ENCODE measurements around the gene CLCNKB.
"Not testable (repeated sequence)": the region's sequence is repeated elsewhere in the genome, so short reads cannot be mapped to it uniquely, and the experiment has no call there.

The CLCNKB gene

DNA sequence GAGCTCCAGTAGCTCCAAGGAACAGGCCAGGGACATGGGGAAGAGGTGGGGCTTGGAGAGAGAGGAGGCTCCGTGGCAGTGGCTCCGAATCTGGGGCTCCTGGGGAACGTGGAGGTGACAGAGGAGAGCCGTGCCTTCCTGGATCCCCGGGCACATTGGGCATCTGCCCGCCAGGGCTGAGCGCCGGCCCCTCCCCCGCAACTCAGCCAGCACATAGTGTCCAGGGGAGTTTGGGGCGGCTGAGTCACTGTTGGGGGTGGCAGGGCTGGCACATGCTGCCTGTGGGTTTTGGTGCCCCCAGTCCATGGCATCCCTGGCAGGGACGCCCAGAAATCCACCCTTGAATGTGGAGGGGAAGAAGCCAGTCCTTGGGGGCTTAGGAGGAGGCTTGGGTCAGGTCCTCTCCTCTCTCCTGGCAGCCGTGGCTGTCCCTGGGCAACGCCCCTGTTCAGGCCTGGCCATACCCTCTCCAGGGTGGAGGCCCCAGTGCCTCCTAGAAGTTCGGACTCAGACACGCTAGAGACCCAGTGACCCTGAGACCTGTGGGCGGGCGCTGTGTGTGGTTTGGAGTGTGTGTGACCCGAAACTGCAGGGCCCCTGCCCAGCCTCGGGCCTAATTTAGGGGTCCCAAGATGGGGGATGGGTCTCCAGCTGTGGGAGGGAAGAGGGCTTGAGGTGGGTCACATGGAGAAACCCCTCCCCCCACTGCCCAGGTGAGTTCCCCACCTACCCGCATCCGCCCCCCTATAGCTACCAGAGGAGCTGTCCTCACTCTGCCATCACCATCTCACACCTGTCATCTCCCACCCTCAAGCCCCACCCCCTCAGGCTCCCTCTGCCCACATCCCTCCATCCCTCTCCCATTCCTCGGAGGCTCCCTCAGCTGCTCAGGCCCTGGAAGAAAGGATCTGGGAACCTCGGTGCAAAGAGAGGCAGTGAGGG is 27.4 kb upstream of the CLCNKB start:
- DNase-seq: no peak

DNA sequence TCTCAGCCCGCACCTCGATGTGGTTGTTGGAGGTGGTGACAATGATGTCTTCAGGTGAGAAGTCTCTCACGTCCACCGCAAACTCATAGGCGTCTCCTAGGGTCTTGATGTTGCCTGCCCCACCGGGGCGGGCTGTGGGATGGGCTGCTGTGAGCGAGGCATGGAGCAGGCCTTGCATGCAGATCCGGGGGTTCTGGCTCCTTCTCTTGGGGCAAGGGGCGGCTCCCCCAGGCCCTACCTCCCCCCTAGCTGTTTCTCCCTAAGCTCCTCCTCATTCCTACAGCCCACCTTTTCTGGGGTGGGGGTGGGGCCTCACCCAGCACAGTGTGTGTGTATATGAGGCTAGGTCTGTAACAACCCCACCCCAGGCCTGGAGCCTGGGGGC is 26.5 kb upstream of the CLCNKB start:
- no peak for DNase-seq

DNA sequence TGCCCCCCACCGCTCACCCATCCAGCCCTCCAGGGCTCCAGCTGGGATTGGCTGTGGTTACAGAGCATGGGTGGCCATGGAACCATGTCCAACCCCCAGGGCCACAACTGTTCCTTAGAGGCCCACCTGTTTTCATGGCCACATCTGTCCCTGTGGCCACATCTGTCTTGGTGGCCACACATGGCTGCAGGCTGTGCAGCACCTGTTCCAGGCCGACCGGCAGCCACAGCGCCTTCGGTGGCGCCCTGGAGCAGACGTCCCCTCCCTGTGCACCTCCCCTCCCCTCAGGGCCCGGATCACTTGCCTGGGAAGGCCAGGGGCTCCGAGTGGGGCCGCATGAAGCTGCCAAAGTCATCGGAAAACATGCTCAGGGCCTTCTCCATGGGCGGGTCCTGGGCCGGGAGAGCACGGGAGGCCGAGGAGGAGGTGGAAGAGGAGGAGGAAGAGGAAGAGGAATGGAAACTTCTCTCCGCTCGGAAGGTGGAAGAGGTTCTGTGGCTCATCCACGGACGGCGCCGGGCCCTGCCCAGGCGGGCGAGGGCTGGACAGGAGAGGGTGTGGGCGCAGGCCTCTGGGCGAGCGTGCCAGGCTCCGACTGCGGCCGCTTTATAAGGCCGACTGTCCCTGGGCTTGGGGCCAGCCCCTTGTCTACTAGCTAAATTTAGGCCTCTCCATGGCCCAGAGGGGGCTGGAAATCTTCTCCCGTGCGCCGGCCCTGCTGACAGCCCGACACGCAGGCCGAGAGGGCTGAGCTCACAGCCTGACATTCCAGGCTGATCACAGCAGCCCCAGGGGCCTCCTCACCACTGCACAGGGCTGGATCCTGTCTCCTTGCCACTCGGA is 25.9 kb upstream of the CLCNKB start, which contains the start of gene HSPB7:
HSPB7 (minus strand) TSS at position 583 of the 843 bp plus-strand sequence; CDS start at position 503, 80 bp downstream.
- no peak for DNase-seq

DNA sequence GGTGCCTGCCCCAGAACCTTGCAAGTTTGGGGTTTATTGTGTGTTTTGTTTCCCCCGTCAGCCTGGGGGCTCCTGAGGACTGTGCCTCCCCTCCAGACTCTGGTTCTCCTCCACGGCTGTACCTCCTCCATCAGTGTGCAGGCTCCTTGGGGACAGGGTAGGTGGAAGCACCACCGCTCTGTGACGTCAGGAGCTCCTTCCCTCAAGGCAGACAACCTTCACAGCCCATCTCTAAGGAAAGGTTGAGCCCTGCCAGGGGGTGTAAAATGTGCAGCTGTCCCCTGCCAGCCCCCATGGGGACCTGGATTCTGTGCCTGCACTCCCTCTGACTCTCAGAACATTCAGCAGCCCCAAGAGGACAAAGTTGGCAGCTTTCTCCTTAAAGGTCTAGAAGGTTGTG is 25.3 kb upstream of the CLCNKB start:
- no peak for DNase-seq

DNA sequence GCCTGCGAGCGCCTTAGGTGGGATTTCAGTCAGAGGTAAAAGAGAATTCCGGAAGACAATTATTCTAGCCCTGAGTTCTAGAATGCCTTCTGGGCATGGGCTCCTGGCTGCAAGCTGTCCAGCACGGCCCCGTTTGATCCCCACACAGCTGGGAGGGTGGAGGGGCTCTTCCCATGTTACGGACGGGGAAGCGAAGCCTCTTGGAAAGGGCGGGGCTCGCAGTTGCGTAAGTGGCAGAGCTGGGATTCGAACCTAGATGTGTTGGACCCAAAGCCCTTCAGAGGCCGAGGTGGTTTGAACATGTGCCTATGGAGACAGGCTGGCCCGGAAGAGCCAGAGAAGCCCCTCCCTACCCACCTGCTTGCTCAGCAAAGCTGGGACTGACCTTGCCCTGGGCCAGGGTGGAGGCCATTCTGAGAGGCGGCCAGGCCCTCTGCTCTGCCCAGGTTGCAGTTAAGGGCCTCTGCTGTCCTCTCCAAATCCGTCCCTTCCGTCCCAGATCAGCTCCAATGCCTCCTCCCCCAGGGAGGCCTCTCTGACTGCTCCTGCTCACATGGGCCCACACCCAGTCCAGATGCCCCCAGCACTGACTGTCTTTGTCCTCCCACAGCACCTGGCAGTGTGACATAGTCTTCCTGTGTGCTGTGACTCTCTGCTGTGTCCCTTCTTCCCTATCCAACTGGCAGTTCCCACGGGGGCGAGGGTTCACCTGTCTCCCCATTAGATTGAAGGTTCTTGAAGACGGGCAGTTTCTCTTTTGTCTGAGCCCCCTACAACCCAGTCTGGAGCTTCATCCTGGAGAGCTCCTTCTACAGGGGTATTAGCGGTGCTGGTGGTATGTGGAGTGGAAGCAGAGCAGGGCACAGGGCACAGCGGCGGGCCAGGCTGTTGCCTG is 24.6 kb upstream of the CLCNKB start:
- no peak for DNase-seq

DNA sequence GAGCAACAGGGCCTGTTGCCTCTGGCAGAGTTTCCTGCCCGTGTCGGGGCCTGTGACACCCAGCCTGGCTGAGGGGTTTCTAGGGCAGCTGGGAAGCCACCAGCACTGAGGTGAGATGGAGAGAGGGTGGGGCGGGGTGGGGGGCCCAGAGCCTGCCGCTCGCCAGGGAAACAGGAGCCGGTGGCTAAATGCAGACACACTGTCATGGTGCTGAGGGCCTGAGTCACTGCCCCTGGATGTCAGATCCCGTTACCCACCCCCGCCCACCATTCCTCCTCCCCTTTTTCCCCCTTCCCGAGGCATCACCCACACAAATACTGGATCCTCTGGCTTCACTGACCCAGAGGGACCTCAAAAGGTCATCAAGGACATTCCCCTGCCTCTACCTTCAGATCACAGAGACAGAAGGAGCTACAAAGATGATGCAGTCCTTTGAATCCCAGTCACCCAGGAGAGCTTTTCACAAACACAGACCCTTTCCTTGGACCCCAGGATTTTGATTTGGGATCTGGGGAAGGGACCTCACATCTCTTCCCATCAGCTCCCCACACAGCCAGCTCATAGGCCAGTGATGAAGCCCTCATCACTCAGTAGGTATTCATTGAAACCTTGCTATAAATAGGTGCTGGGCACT is 23.8 kb upstream of the CLCNKB start:
- no peak for DNase-seq

DNA sequence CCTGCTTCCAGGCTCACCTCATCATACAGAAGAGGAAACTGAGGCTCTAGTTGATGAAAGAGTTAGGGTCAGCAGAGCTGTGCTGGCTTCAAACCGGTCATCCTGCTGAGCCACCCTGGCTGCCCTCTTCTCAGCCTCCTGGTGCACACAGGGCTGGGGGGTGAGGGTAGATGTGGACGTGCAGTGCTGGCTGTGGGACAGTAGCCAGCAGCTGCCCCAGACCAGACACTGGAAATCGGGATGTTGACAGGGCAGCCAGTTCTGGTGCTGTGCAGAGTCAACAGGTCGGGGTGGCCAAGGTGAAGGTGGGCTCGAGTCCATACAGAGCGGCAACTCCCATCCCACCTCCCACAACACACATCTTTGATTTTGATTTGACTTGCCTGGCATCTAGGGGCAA is 23.3 kb upstream of the CLCNKB start:
- no peak for DNase-seq

DNA sequence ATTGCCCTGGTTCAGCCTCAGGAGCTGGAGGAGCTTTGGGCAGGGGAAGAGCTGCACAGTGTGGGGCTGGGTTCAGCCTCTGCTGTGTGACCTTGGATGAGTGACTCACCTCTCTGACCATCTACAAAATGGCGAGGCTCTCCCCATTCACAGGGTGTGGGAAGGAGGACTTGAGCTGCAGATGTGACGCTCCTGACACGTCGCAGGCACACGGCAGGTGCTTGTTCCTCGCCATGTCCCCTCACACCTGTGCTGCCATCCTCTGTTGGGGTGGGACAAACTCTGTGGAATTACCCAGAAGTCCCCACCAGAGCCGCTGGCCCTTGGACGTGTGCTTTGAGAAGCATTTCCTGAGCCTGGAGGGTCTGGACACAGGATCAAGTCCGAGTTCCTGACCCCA is 22.7 kb upstream of the CLCNKB start:
- DNase-seq: not testable (repeated sequence)

DNA sequence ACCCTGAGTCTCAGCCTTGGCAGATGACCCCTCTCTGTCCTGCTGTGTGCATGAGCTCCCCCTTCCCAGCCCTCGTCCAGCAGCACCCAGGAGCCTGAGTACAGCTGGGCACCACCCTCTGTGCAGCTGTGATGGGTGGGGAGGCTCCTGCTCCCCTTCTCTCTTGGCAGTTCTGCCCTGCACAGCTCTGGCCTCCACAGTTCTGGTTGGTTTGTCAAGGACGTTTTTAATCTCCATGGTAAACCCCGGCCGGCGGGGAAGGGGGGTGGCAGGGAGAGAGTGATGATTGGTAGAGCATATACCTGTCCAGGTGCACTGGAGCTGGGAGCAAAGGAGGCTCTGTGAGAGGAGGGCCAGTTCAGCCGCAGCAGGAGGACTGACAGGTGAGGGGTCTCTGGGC is 21.9 kb upstream of the CLCNKB start, which contains the start of gene CLCNKA:
CLCNKA (plus strand) TSS at position 356 of the 400 bp plus-strand sequence. CDS start 584 bp downstream, outside the sequence.
- peak; percentile 96 for DNase-seq

DNA sequence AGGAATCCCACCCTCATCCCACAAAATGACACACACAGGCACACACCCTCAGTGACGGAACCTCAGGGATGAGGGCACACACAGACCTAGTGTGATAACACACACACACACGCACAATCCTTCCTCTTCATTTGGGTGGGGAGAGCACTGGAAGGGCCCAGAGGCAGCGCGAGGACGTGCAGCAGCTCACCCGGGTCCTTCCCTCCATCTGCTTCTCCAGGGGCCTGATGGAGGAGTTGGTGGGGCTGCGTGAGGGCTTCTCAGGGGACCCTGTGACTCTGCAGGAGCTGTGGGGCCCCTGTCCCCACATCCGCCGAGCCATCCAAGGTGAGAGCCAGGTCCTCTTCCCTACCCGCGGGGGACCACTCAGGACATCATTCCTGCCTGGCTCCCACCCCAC is 21.2 kb upstream of the CLCNKB start:
- no peak for DNase-seq

DNA sequence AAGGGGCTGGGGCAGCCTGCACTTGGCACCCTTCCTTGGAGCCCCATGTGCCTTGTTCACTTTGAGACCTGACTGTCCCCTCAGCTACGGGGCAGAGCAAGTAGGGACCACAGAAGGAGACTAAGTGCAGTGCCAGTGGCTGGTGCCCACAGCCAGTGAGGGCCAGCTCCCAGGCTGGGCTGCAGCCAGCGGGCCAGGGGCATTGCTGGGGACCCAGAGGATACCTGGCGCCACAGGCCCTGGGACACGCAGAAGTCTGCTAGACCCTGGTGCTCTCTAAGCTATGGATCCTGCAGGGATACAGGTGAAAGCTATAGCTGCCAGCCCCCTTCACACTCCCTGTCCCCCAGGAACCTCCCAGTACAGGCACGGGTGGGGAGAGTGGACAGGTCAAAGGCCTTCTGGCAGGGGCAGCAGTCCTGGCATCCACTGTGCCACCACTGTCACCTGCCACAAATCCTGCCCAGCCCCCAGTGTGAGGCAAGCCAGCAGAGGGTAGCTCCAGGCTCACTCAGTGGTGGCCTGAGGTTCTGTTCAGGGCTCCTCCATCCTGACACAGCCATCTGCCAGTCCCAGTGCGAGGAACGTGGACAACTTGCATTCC is 20.4 kb upstream of the CLCNKB start:
- DNase-seq: no peak

DNA sequence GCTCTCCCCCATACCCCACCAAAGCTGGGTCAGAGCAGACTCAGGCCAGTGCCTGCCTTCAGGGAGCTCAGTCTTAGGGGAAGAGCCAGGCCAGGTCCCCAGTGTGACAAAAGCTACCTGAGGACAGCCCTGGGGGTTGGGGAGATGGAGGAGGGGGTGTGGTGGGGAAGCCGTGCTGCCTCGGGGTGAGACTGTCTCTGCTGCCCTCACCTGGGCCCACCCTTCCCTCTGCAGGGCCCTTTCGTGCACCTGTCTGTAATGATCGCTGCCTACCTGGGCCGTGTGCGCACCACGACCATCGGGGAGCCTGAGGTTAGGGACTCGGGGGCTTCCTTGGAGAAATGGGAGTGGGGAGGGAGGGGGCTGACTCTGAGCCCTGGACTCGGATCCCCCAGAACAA is 17.3 kb upstream of the CLCNKB start:
- DNase-seq: not testable (repeated sequence)

DNA sequence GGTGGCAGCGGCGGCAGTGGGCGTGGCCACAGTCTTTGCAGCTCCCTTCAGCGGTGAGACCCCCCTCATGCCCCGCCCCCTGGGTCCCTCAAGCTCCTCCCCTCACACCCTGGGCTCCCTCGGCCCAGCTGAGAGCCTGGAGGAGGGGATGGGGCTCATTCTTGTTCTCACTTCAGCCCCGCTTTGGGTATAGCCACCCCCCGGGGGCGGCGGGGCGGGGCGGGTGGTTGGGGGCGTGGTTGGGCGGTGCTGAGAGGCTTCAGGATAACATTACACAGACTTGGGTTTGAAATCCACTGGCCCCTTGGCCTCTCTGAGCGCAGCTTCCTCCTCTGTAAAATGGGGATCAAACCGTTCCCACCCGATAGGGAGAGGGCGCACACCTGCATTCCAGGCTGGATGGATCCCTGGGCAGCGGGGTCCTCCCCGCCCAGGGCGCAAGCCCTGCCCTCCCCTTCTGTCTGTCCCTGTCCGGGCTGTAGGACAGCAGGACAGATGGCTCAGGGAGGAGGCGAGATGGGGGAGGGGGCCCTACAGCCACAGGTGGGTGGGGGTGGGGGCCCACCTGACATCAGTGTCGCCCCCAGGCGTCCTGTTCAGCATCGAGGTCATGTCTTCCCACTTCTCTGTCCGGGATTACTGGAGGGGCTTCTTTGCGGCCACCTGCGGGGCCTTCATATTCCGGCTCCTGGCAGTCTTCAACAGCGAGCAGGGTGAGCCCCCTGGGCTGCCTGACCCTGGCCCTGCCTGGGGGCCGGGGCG is 16.7 kb upstream of the CLCNKB start:
- DNase-seq: no peak

DNA sequence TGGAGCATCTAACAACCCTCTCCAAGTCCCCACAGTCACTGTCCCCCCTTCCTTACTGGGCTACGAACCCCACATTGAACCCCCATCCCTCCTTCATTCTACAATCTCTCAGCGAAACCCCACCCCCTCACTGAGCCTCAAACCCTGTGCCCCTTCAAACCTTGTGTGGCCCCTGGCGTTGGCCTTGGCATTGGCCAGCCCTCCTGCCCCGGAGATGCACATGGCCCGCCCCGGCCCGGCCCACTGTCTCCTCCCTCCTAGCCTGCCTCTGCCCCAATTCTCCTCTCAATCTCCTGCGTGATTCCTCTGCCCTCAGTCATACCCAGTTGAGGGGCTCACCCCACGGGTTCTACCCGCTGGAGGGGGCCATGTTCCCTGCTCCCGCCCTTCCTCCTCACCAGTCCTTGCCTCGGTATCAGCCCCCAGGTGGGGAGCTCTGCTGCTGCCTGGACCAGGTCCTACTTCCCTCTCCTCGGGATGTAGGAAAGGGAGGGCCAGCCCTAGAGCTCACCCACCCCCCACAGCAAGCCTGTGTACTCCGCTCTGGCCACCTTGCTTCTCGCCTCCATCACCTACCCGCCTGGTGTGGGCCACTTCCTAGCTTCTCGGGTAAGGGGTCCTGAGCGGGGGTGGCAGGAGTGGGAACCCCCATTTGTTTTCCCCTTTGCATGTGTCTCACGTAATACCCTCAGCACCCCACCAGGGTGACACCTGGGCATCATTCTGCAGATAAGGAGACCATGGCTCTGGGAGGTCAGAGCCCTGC is 15.2 kb upstream of the CLCNKB start:
- no peak for DNase-seq

DNA sequence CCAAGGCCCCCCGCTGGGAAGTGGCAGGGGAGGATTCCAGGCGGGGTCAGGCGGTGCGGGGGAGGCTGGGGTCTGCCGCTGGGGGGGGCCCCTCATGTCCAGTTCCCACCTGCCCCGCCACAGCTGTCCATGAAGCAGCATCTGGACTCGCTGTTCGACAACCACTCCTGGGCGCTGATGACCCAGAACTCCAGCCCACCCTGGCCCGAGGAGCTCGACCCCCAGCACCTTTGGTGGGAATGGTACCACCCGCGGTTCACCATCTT is 14.6 kb upstream of the CLCNKB start:
- DNase-seq: not testable (repeated sequence)

DNA sequence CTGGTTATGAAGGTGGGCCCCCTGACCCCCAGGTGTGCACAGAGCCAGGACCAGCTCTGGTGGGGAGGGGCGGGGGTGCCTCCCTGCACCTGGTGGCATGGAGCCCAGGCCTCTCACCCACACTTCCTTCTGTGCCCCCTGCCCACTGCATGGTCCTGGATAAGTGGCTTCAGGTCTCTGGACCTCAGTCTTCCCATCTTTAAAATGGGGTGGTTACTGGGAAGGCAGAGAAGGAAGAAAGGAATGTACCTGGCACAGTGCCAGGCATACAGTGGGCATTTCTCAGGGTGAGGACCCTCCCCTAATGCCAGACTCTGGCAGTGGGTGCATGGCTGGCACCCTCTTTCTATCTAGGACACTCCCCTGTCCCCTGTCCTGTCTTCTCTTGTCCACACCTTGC is 14.3 kb upstream of the CLCNKB start:
- no peak for DNase-seq

DNA sequence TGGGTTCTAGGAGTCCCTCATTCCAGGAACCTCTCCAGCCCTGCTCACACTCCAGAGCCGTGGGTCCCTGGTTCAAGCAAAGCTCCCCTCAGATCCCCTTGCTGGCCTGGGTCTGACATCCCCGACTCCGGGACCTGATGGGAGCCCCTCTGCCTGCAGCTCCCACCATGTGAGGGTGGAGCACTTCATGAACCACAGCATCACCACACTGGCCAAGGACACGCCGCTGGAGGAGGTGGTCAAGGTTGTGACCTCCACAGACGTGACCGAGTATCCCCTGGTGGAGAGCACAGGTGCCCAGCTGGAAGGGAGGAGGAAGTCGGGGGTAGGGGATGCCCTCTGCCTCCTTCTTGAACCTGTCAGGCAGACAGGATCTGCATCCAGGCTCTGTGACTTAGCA is 12.0 kb upstream of the CLCNKB start:
- no peak for DNase-seq

DNA sequence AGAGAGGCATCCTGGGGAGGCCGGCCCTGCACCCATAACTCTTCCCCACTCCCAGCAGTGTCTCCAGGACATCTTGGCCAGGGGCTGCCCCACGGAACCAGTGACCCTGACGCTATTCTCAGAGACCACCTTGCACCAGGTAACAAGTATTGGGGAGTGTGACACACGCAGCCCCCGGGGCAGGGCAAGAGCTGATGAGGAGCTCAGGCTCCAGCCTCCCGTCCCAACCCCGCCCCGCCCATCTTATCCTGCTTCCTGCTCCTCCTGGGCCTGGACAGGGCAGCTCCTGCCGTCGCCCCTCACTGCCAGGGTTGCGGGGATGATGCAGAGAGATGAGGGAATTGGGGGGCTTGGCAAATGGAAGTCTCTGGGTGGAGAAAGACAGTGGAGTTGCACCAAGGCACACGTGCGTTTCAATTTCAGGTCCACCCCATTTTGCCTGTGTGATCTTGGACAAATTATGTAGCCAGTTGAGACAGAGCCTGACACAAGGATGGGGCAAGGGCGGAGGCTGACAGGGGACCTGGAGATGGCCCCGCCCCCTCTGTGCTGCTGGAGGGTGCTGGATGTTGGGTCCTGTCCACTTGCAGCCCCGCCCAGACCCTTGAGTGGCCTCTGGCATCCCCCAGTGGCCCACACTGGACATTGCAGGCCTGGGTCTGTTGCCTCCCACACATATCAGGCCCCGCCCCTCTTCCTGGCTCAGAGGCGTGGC is 11.0 kb upstream of the CLCNKB start:
- DNase-seq: peak; percentile 91

DNA sequence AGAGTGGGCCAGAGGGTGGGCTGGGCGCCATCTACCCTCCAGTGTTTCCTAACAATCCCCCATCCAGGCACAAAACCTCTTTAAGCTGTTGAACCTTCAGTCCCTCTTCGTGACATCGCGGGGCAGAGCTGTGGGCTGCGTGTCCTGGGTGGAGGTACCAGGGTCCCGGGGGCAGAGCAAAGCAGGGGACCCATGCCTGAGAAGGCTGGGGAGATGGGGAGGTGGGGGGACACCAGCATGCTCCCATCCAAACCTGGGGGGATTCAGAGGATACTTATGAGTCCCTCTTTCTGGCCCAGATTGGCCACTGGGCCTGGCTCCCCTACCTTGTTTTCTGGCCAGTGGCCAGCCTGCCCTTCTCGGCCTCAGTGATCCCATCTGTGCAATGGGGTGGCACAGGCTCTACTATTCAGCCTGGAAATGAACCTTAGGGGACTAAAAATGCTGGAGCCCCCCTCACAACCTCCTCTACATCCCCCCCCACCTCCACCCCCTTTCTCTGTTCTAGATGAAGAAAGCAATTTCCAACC is 10.4 kb upstream of the CLCNKB start:
- DNase-seq: not testable (repeated sequence)
